EL (cell line): Measurements from ENCODE around the gene ZBTB46.
"Not testable (repeated sequence)": the region's sequence is repeated elsewhere in the genome, so short reads cannot be mapped to it uniquely, and the experiment has no call there.

Experiments used
- DNase-seq: peaks from one replicate; pipeline ENCODE4 v3.0.0-alpha.2; 2016

The ZBTB46 gene

DNA sequence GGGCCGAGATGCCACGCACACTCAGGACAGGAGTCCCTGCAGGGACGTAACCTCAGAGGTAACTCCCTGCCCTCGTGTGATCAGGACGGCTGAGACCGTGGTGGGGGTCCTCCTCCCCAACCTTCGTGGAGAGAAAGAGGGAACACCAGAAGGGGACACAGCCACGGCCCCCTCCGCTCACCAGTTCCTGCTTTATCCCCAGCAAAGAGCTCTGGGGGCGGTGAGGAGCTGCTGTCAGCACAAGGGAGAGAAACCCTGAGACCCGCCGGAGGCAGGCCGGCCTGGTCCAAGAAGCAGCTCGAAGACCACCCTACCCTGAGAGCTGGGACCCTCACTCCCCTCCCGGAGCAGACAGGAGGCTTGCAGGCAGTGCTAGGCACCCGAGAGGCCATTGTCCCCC, 47.1 kb downstream of the ZBTB46 start:
- DNase-seq: no peak

DNA sequence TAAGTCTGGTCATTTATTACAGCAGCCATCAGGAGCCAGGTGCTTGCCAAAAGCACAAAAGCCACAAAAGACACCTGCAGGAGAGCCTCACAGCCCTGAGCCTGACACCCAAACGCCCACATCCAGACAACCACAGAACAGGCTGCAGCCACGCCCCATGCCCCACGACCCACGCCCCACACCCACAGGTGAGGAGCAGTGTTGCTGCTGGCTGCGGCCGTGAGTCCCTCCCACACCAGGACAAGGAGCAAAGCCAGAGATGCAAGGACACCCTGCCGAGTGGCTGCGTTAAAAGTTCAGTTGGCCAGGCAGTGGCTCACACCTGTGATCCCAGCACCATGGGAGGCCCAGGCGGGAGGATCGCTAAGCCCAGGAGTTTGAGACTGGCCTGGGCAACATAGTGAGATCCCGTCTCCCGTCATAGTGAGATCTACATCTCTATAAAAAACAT, 48.5 kb downstream of the ZBTB46 start:
- no peak for DNase-seq

DNA sequence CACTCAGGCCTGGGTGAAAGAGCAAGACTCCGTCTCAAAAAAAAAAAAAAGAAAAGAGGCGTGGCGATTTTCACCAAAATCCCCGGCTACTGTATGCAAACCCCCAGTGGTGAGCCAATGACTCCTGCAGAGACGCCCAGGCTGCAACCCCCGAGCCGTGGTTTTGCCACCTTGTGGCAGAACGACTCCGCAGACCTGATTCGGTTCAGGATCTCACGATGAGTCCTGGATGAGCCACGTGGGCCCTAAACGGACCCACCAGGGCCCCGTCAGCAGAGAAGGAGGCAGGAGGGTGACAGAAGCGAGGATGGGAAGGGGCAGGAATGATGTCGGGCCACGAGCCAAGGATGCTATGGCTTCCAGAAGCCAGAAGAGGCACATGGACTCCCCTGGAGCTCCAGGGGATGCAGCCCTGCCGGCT, 49.0 kb downstream of the ZBTB46 start:
- DNase-seq: no peak

DNA sequence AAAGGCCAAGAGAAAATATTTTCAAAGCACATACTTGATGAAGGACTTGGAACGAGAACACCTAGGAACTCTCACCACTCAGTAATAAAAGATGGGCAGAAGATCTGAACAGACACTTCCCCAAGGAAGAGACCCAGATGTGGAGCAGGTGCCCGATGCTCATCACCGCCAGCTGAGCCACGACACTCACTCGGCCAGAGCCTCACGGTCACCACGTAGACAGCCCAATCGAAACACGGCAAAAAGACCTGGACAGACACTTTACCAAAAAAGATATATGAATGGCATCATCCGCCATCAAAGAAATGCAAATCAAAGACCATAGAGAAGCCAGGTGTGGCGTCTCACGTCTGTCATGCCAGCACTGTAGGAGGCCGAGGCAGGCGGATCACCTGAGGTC, 49.9 kb downstream of the ZBTB46 start:
- DNase-seq: no peak

DNA sequence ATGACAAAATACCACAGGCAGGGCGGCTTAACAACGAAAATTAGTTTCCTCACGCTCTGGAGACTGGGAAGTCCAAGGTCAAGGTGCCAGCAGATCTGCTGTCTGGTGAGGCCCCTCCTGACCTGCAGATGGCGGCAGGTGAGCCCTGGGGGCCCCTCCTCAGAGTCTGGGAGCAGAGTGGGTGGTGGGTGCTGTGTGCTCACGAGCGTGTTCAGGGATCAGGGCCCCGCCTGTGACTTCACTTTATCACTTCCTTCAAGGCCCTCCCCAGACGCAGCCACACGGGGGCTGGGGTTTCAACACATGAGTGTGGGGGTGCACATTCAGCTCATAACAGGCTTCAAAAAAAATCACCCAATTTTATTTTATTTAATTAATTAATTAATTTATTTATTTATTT, 52.2 kb downstream of the ZBTB46 start:
- DNase-seq: no peak

DNA sequence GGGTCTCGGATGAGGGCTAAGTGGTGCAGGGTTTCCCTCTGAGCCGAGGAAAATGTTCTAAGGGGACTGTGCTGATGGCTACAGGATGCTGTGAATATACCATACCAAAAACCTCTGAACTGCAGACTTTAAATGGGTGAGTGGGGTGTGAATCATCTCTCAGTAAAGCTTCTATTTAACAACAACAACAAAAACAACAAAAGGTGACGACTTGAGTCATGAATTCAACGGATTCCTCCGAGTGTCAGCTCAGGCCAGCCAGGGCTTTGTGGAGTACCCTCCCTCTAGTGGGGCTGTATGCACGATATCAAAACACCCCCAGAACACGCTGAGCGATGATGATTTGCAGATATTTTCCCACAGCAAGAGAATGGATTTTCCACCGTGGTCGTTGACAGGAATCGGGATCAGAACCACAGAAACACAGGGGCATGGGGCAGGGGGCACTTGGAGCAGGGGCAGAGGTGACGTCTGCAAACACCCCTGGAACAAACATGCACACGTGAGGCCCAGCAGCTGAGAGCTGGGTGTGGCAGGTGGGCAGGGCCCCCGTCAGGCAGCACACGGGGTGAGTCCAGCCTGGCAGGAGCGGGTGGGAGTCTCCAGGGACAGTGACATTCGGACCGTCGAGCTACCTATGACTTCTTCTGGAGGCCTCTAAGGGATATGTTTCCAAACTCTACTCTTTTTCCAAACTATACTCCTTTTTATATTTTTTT, 52.9 kb downstream of the ZBTB46 start:
- DNase-seq: no peak

DNA sequence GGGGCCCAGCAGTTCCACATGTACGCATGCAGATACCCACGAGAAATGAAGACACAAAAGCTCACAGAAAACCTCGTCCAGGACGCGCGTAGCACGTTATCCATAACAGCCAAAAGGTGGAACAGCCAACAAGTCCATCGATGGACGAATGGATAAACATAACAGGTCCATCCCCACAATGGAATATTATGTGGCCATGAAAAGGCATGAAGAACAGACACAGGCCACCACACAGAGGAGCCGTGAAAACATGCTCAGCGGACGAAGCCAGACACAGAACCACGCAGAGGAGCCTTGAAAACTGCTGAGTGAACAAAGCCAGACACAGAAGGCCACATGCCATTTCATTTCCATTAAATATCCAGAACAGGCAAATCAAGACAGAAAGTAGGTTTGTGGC, 53.5 kb downstream of the ZBTB46 start:
- DNase-seq: no peak

DNA sequence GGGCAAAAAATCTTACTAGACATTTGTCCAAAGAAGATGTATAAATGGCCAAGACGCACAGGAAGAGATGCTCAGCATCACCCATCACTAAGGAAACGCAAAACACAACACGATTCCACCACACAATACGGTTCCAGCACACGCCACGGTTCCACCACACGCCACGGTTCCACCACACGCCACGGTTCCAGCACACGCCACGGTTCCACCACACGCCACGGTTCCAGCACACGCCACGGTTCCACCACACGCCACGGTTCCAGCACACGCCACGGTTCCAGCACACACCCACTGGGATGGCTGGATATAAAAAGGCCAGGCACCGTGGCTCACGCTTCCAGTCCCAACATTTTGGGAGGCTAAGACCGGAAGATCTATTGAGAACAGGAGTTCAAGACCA, 54.2 kb downstream of the ZBTB46 start:
- not testable (repeated sequence) for DNase-seq

DNA sequence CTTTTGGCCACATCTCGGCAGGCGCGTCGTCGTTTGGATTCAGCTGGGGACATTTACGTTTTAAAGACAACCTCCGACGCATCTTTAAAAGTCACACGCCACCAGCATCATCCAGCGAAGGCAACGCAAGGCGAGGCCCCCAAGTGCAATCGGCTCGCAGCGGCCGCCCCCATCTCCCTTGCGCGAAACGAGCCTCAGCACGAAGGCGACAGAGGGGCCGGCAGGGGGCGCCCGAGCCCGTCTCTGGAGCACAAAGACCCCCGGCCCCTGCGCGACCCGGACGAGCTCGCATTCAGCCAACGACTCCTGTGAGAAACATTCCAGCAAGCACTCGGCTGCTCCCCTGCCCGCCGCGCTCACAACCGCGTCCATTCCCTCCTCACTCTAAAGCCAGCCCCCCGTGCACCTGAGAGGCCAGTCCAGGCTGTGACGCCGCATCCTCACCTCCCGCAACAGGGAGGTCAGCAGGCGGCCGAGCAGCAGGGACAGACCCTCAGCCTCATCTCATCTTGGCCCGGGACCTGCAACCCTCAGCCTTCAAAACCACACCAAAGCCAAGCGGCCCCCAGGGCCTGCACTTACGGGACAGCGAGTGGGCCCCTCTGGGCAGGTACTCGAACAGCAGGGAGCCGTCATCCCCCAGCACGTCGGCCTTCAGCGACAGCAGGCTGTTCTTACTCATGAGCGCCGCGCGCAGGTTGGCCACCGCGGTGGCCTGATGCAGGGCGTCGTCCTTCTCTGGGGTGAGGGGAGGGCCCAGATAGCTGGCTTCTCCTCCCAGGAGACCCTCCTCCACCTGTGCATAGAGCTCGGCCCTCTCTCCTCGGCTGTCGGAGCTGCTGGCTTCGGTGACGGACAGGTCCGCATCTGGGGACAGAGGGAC, 55.7 kb downstream of the ZBTB46 start:
- DNase-seq: peak; percentile 28

DNA sequence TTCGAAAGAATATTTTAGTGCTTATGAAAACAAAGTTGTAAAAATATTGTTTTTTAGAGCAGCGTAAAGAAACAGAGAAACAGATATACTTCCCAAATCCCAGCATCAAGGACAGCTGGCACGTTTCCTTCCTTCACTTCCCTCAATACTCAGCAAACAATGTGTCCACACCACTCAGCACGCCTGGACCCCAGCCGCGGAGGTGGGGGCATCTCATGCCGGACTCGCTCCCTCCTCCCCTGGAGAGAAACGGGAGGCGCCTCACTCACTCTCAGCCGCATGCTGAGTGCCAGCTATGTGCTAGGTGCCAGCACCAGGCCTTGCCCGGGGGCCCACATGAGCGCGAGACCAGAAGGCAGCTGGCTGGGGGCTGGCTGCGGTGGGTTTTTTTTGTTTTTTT, 56.8 kb downstream of the ZBTB46 start:
- no peak for DNase-seq

DNA sequence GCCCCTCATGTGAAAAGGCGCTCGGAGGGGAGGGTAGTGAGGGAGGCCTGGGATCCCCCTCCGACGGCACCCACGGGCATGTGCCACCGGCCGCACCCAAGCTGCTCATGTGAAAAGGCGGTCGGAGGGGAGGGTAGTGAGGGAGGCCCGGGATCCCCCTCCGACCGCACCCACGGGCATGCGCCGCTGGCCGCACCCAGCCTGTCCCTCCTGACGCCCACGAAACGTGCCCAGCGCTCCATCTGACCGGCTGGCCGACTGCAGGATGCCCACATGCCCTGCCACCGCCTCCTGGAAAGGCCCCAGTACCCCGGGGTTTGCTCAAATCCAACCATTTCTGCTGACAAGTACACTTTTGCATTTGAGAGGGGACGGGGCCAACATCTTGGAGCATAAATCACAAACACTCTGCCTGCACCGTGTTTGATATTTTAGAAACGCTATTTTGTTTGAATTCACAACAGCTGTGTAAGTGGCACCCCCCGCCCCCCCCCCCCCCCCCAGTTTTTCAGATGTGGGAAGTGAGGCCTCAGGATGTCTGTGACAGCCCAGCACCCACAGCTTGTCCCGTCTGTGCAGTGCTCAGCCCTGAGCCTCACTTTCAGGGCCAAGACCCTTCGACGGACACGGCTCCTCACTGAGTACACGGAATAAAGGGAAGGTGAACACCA, 57.4 kb downstream of the ZBTB46 start:
- no peak for DNase-seq

DNA sequence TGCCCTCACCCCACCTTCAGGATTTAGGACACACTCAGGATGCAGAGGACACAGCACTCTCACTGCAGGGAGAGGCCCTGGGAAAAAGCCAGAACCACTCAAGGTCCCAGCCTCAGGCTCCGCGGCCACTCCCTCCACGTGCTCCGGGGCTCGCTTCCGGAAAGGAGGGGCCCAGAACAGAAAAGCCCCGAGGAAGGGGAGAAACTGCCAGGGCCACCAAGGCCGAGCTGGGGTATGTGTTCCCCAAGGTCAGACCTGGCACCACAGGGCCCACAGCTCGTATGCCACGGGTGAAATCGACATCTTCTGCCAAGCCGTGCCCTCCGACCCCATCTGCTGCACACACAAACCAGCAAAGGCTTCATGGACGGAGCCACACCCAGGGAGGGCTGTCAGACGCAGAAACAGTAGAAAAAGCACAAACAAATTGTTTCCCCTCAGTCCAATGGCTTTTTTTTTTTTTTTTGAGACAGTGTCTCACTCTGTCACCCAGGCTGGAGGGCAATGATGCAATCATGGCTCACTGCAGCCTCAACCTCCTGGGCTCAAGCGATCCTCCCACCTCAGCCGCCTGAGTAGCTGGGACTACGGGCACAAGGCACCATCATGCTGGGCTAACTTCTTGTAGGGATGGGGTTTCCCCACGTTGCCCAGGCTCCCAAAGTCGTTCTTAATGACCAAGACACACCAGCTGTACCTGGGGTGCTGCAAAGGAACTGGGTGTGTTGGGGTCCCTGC, 58.1 kb downstream of the ZBTB46 start:
- DNase-seq: no peak

DNA sequence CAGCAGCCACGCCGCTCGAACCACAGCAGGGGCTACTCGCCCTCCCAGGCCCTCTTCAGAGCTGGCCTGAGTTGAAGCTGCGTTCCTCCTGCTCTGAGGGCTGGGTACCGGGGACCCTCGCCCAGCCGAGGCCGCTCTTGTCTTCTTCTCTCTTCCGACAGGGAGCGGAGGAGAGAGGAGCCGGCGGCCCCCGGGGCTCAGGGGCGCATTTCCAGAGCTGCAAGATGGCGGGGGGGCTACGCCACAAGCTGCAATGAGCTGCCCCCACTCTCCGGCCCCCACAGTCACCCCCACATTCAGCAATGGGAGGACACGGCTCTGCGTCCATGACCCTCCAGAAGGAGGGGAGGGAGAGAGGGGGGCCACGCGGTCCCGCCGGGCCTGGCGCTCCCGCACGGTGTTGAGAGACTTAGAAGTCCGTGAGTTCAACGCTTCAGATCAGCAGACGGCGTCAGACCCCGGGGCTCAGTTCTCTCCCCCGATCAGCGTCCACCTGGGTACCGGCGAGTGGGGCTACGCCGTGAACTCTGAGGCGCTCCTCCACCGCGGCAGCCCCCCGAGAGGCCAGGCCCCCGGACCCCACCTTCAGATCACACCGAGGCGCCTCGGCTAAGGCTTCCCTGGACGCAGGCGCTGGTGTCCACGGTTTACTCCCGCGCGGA, 59.9 kb downstream of the ZBTB46 start:
- no peak for DNase-seq

DNA sequence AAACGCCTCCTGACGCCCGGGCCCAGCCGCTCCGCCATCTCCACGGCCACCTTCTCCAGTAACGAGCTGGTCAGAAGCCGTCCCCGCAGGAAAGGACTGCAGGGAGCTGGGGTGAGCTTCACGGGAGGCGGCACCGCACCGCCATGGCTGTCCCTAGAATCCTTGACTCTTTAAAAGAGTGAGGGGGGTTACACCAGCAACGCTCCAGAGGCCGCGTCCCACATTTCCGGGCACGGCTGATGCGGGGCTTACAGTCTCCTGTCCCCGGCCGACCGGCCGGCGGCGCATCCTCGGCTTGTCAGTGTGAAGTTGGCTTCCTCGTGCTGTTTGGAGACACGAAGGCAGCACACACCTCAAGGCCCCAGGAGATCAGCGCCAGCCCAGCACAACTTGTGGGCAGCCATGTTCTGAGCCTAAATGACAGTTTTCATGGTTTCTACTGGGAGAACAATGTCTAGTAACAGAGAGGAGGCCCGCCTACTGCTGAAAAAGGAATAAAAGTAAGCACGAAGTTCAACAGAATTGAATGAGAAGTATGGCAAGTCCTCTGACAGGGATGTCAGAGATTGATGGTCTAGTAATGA, 61.1 kb downstream of the ZBTB46 start:
- DNase-seq: no peak

DNA sequence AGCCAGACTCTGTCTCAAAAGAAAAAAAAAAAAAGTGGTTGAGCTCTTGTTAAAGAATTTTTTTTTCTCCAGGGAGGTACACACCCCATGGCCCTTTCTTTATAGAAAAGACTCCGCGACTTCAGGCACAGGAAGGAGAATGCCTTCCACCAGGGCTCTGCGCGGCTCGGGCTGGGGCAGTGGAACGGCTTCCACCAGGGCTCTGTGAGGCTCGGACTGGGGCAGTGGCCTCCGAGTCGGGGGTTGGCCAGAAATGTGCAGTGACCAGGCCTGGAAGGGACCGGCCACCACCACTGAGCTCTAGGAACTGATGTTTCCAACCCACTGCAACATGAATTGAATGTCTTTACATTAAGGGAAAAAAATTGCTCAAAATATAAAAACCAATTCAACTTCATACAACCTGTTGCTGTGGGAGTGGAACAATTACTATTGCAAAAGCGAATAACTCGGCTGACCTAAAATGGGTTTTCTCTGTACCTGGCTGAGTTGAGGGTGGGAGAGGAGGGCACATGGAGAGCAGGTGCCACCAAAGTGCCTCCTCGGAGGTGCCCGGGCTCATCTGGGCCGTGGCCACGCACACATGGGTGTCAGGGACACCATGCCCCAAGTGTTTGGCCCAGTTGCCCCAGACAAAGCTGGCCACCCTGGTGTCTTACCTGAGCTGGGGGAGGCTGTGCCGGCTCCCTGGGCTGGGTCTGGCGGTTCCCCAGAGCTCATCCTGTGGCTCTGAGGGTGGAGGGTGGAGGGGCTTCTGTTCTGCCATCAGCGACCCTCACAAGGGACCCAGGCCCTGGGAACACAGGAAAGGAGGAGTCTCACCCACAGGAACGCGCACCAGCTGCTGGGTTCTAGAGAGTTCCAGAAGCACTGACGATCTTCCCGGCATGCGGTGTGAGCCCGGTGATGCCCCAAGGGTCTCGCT, 62.2 kb downstream of the ZBTB46 start:
- no peak for DNase-seq

DNA sequence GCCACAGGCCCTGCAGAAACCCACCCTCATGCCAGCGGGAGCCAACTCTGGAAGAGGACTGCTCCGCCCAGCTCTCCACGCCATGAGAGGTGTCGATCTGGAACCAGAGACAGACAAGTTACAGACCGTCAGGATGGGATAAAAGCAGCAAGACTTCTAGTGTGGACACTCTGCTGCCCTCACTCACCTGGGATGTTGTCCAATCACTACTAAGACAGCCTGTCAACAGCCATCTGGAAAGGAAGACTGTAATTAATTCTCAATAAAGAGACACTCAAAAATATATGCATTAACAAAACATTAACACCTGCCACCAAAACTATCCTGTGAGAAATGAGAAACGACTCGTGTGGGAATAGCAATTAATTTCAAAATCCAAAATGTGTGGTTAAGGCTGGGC, 63.2 kb downstream of the ZBTB46 start:
- no peak for DNase-seq

DNA sequence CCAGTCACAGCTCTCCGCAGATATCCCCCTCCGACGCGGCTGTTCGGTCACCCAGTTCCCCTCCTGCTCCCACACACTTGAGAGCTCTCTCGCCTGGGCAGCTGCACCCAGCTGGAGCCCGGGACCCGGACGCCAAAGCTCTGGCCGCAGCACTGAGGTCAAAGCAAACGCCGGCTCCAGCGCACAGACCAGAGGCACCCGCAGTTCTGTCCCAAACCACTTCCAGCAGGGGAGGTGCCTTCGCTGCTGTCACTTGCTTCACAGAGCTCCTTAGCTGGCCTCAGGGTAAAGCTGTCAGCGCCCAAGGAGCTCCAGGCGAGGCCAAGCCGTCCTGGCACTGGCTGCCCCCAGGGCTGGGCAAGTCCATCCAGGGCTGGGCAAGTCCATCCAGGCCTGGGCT, 63.6 kb downstream of the ZBTB46 start:
- DNase-seq: no peak

DNA sequence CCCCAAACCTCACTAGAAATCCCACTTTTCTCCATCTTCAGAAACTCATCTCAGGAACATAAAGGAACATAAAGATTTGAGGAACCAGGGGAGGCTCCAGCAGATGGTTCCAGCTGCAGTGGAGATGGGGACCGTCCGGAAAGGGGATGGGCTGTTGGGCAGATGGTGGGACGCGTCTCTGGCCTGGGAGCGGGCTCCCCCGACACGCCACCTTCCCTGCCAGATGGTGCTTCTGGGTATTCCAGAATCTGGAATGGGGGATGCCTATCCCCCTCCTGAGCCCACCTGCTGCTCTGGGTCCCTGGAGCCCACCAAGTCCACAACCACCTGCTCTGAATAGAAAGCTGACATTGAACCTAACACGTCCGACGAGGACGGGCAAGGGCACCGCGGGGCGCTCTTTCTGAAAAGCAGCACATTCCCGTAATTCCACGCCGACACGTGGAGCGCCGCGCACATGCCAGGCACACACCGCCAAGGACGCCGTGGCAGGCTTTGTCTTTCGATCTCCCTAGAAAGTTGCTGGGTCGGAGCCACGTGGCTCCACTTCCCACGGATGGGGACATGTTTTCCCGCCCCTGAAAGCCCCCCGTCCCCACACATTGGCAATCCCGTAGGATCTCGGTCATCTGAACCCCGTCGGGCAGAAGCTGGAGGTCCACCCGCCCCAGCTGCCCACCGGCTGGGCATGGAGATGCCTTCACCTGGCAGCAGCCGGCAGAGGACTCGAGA, 64.2 kb downstream of the ZBTB46 start:
- no peak for DNase-seq

DNA sequence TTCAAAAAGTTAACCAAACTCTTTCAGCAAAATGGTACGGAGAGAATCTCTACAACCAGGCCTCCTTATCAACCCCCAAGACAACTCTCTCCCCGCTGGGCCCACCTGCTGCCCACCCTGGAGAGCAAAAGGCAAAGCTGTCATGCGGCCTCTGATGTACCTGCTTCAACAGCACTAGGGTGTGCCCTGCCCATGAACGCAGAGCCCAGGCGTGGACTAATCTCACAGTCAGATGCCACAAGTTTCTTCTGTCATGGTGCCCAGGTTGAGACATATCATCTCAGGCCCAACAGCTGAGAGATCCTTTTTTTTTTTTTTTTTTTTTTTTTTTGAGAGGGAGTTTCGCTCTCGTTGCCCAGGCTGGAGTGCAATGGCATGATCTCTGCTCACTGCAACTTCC, 65.2 kb downstream of the ZBTB46 start:
- no peak for DNase-seq
